RWPE1 (cell line): ENCODE measurements around the gene CFL1.

ENCODE experiments used
- CTCF ChIA-PET: fragments of 350-600 bp; sonication (Branson Sonifier 250); formaldehyde crosslinking; extraction: SDS; loops from one replicate; lab custom pipeline; 2021; lab: Yijun Ruan, JAX
- POLR2A ChIA-PET: fragments of 400-600 bp; formaldehyde crosslinking; extraction: SDS; loops from one replicate; lab custom pipeline; 2020; ENCODE audit warnings: antibody characterized with exemption; ENCODE audit not compliant: low non-redundant PET; lab: Yijun Ruan, JAX
- DNase-seq: peaks from one replicate; pipeline ENCODE4 v3.0.0; 2012; ENCODE audit warnings: low spot score
- H3K27ac ChIP-seq: fragments of 450-650 bp; 2 replicates; pipeline ENCODE4 v1.5.1; 2017
- TF ChIP-seq, protein P1 (sequence below): fragments of 450-650 bp; conservative IDR thresholded peaks from 2 replicates; pipeline ENCODE4 v1.5.1; 2017; ENCODE audit warnings: low read depth, mild to moderate bottlenecking

Gene CFL1

DNA sequence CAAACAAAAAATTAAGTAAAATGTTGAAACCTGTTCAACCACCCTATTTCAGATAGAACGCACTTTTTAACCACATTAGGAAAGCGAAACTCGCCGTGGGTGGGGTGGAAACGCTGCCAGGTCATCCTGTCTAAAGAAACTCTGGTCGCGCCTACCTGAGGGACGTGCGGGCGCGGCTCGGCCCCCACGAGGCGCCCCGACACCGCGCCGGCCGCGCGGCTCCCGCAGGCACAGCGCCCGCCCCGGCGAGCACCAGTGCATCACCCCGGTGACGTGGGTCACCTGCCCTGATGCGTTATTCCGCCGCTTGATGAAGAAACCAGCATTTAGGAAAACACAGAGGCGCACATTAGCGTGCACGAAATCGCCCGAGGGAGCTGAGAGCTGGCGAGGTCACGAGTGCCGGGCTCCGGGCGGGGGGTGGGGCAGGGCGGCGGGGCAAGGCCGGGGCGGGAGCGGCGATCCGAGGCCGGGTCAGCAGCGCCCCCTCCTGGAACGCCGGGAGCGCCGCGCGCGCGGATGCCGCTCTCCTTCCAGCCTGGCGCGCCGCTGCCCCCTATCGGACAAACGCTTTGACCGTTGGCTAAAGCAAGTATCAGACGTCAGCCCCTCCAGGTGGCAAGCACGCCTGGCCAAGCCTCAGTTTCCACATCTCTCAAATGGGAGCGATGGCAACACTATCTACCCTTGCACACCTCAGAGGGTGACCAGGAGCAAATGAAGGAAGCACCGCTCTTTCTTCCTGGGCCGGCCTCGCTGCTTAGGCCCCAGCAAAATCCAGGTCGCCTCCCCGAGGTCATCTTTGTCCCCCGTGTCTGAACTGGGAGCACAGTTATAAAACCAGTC lies 39.9 kb downstream of the CFL1 start:
- CTCF ChIA-PET: interaction anchor here (0.5 to 3.9 kb wide), 16 partner anchors 11 to 180 kb away, joined by 3 to 37 read pairs (median 4); partner anchors contain the start of genes AP5B1, CCDC85B, KAT5 and RNASEH2C

DNA sequence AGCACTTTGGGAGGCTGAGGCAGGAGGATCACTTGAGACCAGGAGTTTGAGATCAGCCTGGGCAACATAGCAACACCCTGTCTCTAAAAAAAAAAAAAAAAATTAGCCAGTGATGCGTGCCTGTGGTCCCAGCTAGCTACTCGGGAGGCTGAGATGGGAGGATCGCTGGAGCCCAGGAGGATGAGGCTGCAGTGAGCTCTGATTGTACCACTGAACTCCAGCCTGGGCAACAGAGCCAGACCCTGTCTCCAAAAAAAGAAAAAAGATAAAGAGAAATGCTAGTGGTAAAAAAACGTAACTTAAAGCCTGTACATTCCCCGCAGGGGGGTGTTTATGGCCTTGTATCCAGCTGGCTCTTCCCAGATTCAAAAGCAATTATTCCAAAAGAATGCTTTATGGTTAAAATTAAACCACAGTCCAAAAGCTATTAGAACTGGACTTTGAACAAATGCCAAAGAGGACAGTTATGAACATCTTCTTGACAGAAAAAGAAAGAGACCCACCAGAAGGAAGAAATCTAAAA lies 40.6 kb downstream of the CFL1 start:
- CTCF ChIA-PET: interaction anchor here (0.5 to 3.9 kb wide), 12 partner anchors 10 to 205 kb away, joined by 3 to 37 read pairs (median 4); partner anchors contain the start of genes AP5B1, CCDC85B, KAT5 and RNASEH2C
- POLR2A ChIA-PET: interaction anchor here (0.5 kb wide), 1 partner anchor 117 kb away, joined by 5 read pairs; no protein-coding TSS in a partner anchor
- DNase-seq: no peak
- TF ChIP-seq, protein P1, sequence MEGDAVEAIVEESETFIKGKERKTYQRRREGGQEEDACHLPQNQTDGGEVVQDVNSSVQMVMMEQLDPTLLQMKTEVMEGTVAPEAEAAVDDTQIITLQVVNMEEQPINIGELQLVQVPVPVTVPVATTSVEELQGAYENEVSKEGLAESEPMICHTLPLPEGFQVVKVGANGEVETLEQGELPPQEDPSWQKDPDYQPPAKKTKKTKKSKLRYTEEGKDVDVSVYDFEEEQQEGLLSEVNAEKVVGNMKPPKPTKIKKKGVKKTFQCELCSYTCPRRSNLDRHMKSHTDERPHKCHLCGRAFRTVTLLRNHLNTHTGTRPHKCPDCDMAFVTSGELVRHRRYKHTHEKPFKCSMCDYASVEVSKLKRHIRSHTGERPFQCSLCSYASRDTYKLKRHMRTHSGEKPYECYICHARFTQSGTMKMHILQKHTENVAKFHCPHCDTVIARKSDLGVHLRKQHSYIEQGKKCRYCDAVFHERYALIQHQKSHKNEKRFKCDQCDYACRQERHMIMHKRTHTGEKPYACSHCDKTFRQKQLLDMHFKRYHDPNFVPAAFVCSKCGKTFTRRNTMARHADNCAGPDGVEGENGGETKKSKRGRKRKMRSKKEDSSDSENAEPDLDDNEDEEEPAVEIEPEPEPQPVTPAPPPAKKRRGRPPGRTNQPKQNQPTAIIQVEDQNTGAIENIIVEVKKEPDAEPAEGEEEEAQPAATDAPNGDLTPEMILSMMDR: no peak
- H3K27ac ChIP-seq: peak overlapping the region; percentile 81

More for the DNA sequence above, 39.9 kb downstream of the CFL1 start:
- peak overlapping the region; percentile 81 for H3K27ac ChIP-seq
- TF ChIP-seq, protein P1: peak; percentile 99
- DNase-seq: peak; percentile 86
- POLR2A ChIA-PET: interaction anchor here (0.5 kb wide), 1 partner anchor 117 kb away, joined by 5 read pairs; no protein-coding TSS in a partner anchor

- CTCF ChIA-PET: interaction anchor here (0.7 to 3.9 kb wide), 4 partner anchors 28 to 206 kb away, joined by 3 to 37 read pairs (median 6); partner anchors contain the start of genes AP5B1 and RNASEH2C
- DNase-seq: no peak
- POLR2A ChIA-PET: interaction anchor here (0.6 kb wide), 1 partner anchor 375 kb away, joined by 3 read pairs; no protein-coding TSS in a partner anchor
- TF ChIP-seq, protein P1: no peak
- no peak overlapping the region for H3K27ac ChIP-seq
Observed at GRCh38 chr11:65816696-65817095, 41.3 kb downstream of the CFL1 start.

DNA sequence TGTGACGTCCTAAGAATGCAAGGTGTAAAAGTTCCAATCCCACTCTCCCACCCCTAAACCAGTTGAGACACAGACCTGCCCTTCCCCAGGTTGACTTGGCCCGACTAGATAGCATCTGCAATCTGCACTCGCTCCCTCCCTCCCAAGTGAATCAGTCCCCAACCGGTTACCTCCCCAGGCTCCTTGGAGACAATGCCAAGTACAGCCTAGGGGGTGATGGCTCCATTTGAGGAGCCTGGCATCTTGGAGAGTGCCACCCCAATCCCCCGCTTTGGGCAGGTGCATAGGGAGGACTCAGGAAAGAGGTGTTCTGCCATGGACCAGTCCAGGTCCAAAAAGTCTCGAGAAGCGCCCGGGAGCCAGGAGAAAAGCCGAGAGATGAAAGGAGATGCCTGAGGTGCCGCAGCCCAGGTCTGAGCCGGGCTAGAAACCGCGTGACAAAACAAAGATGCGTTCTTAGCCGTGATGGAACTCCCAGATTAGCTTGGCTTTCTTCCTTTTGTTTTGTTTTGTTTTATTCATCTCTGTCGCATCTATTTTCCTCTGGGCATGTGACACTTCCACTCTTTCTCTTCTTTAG lies 42.9 kb downstream of the CFL1 start:
- ChIA-PET POLR2A (interaction anchor here (1.1 kb wide), 1 partner anchor 28 kb away, joined by 4 read pairs; the partner anchor contains the start of gene OVOL1), CTCF (no interaction called here)
- DNase-seq: no peak
- no peak overlapping the region for H3K27ac ChIP-seq
- TF ChIP-seq, protein P1: no peak

DNA sequence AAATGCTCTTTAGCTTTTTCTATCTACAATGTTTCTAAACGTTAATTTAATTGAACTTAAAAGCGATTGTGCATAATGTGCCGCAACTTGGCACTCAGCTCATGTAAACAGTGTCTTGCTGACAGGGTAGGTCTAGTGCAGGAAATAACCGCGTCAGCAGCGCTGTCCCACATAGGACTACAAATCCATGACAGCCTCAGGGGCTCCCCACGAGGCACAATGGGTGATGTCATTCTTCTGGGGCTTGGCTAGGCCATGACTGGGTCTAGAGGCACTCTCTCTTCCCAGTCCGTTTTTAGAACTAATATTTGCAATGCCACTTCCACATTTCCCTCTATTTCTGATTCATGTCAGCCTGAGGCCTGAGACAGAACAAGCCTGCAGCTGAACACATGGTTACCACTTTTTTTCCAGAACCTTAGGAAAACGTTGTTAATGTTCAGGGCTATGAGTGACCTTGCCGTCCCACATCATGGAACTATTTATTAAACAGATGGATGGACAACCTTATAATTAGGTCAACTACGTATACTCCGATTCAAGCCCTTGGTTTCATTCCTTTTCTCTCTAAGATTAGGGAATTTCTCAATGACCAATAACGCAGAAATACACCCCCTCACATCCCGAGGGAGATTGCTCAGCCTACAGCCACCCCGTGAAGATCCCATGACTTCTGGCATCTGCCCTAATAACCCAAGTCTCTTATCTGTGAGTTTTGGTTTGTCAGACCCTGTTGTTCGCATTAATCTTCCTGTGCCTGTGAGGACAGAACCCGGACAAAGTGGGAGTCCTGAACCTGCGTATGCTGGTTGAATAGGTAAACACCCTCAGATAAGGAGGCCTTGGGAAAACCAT lies 43.6 kb downstream of the CFL1 start:
- POLR2A ChIA-PET: interaction anchor here (0.8 to 1.1 kb wide), 2 partner anchors 28 to 69 kb away, joined by 3 to 4 read pairs; partner anchors contain the start of gene OVOL1
- H3K27ac ChIP-seq: no peak overlapping the region
- TF ChIP-seq, protein P1: no peak
- no peak for DNase-seq
- CTCF ChIA-PET: no interaction called here
